Brain microvascular endothelial cell (primary cell): Measurements from ENCODE around the gene SLC66A1.

ENCODE experiments used
- DNase-seq: peaks from one replicate; pipeline ENCODE4 v3.0.0-alpha.2; 2020
- H3K27ac ChIP-seq: fragments of 250-450 bp; sonication (Bioruptor Pico); 2 replicates; pipeline ENCODE4 v1.5.1; 2020; ENCODE audit warnings: mild to moderate bottlenecking, moderate library complexity
- H3K27me3 ChIP-seq: fragments of 250-450 bp; sonication (Bioruptor Pico); replicated peaks from 2 replicates; pipeline ENCODE4 v1.5.1; 2020; ENCODE audit warnings: mild to moderate bottlenecking
- H3K36me3 ChIP-seq: fragments of 250-450 bp; sonication (Bioruptor Pico); replicated peaks from 2 replicates; pipeline ENCODE4 v1.5.1; 2020; ENCODE audit warnings: mild to moderate bottlenecking
- H3K4me3 ChIP-seq: 2 replicates; pipeline ENCODE4 v1.5.1; 2011; ENCODE audit warnings: low read depth, mild to moderate bottlenecking, control low read depth, low read length, moderate library complexity
- CTCF ChIP-seq: IDR thresholded peaks from 2 replicates; pipeline ENCODE4 v1.5.1; 2011; ENCODE audit warnings: low read depth, mild to moderate bottlenecking, moderate library complexity, low read length, control low read depth, inconsistent platforms; ENCODE audit errors: missing control alignments
- in situ Hi-C: cut with HindIII; loops from 2 replicates; pipeline ENCODE4 v1.10.0; 2017; ENCODE audit warnings: low sequenced_read_pairs, low pct_ligation_motif_present

Gene SLC66A1

DNA sequence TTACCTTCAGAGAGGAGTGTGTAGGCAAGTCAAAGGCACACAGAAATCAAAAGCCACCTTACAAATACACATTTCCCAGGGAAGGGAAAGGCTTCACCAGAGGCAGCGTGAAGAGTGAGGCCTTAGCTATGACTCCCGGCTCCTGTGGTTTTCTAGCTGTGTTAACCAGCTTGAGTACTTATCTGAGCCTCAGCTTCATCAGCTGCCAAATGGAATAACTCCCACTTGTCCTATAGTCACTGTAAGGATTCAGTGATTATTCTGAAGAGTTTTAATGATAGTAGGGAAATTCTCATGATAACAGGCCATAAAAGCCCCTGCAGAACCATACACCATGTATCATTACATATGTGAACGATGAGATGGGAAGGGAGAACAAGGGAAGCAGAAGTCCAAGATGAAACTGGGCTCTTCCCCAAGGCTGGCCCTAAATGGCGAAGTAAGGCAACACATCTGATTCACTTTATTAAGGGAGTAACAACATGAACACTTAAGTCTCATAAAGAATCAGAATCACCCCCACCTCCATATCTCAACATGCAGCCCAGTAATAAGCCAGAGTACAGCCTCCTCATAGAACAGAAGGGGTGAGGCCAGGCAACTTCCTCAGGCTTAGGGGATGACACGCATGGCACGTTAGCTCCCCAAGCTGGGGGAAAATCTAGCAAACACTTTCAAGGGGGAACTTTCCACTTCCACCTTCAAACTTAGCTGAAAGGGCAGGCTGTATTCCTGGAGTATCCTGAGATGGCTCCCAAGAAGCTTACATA is 63.7 kb downstream of the SLC66A1 start:
- DNase-seq, result no peak
- no peak for TF ChIP-seq CTCF
- Histone ChIP-seq H3K4me3 (no peak overlapping the region), H3K36me3 (peaks cover 74% of the 10 kb centered on the region), H3K27ac (no peak overlapping the region), H3K27me3 (no peaks in the 10 kb centered on the region)
- in situ Hi-C loops, result loop anchor here (25.0 kb wide), 1 partner anchor 261 kb away; the partner anchor contains the start of gene NBL1

- H3K27me3 ChIP-seq, result no peaks in the 10 kb centered on the region
- H3K27ac ChIP-seq, result no peak overlapping the region
- peaks cover 66% of the 10 kb centered on the region for H3K36me3 ChIP-seq
- H3K4me3 ChIP-seq, result no peak overlapping the region
- no peak for TF ChIP-seq CTCF
- in situ Hi-C loops, result loop anchor here (25.0 kb wide), 1 partner anchor 261 kb away; the partner anchor contains the start of gene NBL1
- no peak for DNase-seq
These were observed 64.6 kb downstream of the SLC66A1 start for GRCh38 chr1:19376428-19377372.

DNA sequence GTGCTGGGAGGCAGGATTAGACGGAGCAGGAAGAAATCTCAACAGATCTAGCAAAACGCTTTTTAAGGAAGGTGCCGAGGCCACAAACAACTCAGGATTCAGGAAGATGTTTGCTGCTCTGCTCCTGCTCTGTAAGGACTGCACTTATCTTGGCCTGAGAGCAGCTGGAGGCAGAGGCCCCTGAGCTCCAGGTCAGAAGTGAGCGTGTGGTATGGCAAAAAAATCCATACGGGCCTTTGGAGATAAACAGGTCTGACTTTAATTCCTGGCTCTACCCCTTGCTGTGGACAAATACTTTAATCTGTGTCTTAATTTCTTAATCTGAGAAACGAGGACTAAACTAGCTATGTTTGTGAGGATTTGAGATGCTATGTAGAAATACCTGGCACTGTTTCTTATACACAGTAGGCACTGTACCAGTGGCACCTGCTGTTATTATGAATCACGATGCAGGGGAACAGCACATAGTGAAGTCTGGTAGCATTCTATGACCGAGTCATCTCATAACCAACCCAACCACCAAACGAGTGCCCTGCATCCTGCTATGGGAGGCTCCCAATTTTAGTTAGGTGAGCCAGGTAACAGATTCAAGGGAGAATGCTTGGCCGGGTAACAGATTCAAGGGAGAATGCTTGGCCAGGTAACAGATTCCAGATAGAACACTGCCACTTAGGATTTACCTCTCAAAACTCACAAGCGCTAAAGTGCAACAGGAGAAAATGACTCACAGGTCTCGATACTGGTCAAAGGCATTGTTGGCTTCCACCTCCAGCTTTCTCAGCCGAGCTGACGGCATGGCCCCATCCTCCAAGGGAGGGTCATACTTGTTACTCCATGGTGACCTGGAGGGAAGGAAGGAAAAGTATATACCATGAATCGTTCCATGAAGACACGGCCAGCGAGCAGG is 65.9 kb downstream of the SLC66A1 start:
- TF ChIP-seq CTCF, result no peak
- Histone ChIP-seq H3K36me3 (peaks cover 60% of the 10 kb centered on the region), H3K4me3 (no peak overlapping the region), H3K27me3 (no peaks in the 10 kb centered on the region), H3K27ac (no peak overlapping the region)
- in situ Hi-C loops, result loop anchor here (25.0 kb wide), 1 partner anchor 259 kb away; the partner anchor contains the start of gene NBL1
- DNase-seq, result no peak
